ENCODE results near the gene COBL.

Gene COBL

GRCh38 chr7:51068401-51068800, 248.2 kb downstream of the COBL start:
- DNase-seq, result no peak

- no peak for DNase-seq
Observed at GRCh38 chr7:51067757-51068156, 248.9 kb downstream of the COBL start.

DNA sequence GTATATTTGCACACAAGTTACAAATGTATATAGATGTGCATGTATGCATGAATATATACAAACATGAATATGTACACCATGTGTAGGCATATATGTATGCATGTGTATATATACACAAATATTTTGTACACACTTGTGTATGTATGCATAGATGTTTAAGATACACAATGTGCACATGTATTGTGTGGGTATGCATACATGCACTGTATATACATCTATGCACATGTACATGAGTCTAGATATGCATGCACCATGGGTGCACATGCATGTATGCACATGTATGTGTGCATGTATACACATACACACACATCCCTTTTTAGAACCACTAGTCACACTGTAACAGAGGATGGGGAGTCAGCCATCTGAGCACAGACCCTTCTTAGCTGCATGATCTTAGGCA, 249.4 kb downstream of the COBL start:
- DNase-seq, result no peak

DNA sequence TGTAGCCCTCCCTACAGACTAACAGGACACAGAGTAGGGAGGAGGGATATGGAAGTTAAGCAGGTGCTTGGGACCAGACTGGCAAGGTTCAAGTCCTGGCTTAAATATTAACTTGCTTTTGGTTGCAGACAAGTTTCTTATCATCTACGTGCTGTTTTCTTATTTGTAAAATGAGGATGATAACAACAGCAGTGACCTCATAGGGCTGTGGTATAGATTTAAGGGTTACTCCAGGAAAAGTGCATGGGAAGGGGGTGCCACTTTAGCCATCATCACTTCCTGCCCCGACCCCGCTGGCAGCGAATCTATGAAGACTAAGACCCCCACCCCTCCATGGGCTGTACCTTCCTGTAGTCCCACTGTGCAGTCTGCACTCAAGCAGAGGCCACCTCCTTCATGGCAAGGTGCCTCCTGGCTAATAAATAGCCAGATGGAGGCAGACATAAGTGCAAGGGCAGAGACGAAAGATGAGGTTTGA, 250.2 kb downstream of the COBL start:
- DNase-seq, result no peak

GRCh38 chr7:51065766-51066165, 250.8 kb downstream of the COBL start:
- no peak for DNase-seq

GRCh38 chr7:51064688-51065087, 251.9 kb downstream of the COBL start:
- no peak for DNase-seq

- DNase-seq, result no peak
Observed at GRCh38 chr7:51062222-51062987, 254.2 kb downstream of the COBL start.

GRCh38 chr7:51060536-51060935, 256.1 kb downstream of the COBL start:
- DNase-seq, result no peak

DNA sequence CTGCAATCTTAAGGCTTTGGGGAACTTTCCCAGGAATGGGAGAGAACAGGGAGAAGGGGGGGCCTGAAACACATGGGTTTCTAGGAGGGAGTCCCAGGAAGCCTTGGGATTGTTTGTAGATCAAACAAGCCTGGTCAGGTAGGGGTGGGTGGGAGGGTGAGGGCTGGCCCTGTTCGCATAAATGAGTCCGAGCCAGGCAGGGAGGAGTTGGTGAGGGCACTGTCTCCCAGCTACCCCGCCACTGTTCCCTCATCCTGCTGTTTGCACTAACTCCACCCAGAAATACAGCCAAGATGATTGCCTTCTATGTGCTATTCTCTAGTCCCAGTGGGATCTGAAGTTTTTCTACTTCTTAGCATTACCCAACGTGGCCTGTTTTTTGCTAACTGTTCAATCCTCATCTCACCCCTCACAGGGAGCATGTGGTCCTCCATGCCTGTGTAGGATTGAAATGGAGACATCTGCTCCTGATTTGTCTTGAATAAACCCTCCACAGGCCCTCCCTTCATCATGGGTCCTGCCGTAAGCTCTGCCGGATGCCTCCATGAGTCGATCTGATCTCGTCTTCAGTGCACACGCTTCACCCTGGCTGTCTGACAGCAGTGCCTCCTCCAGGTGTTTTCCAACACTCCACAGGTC, 257.0 kb downstream of the COBL start:
- DNase-seq, result no peak

GRCh38 chr7:51058764-51059163, 257.8 kb downstream of the COBL start:
- DNase-seq, result no peak

- no peak for DNase-seq
Observed at GRCh38 chr7:51055039-51055840, 261.4 kb downstream of the COBL start.

DNA sequence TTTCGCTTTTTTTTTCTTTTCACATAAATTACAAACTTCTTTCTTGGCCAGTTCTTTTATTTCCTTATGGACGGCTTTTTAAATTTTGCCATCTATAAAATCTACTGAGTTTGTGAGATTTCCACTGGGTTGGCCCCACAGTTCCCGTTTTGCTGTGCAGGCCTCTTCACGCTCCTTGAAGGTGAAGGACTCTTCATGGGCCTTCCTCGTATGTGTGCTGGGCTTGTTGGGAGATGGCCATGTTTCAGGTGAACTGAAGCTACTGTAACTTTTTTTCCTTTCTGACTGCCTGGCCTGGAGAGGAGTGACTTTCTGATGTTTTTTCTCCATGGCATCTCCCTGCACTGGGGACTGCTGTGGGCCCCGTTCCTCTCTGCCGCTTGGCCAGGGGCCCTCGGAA, 262.4 kb downstream of the COBL start:
- no peak for DNase-seq

DNA sequence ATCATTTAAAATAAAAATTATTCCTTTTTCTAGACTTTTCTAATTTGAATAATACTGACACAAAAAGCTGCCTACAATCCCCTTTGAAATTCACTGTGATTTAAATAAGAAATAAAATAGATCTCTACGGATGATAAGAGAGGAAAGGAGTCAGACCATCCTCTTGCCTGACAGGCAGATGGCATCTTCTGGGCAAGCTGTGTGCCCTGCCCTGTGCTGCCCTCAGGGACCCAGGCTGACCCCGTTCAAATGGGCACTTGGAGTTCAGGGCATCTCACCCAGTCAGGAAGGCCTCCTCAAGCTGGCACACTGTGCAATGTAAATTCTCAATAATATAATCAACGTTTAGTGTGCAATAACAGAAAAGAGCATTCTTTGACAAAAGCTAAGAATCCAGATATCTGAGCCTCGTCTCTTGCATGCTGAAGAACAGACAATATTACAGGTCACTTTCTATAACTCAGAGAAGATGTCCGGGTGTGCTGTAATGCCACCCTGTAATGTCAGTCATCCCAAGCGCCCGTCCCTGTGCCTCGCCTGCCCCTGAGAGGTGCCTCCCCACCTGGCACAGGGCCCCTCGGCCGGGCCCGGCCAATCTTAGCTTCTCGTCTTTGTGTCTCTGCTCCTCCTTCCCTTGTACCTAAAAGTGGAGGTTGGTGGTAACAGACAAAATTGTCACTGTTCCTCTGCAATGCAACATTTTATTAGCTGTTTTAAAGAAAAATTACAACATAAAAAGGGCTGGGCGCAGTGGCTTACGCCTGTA, 263.3 kb downstream of the COBL start:
- DNase-seq, result no peak

DNA sequence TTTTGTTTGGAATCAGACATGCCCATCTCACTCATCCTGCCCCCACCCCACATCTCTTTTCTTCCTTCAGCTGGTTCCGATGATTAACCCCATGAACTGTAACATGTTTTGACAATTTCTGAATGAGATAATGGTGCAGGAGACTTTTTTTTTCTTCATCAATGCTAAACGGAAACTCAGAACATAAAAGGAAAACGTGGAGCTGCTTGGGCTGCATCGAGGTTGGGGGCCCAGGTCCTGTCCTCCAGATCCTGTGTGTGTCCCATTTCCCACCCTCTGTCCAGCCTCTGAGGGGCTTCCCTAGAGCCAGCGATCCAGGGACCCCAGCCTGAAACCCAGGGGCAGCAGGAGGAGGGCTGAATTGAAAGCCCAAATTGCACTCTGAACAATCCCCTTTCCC, 270.1 kb downstream of the COBL start:
- no peak for DNase-seq

- no peak for DNase-seq
Observed at GRCh38 chr7:51046103-51046466, 270.5 kb downstream of the COBL start.

GRCh38 chr7:51045319-51046102, 271.1 kb downstream of the COBL start:
- no peak for DNase-seq

DNA sequence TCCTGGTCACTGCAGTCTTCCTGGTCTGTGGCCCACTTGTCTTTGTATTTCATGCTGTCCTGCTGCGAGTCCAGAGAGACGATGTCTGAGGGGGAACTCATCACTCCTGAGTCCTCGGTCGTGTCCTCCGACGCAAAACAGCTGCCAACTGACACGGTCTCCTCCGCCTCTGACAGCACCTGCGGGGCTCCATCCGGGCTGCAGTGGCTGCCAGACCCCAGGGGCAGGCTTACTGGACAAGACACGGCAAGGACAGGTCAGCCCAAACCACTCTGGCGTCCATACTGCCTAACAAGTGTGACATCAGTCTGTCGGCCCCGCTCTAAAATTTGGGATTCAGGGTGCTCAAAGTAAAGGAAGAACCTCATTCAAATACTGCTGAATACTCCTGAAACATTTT, 273.1 kb downstream of the COBL start:
- DNase-seq, result no peak

DNA sequence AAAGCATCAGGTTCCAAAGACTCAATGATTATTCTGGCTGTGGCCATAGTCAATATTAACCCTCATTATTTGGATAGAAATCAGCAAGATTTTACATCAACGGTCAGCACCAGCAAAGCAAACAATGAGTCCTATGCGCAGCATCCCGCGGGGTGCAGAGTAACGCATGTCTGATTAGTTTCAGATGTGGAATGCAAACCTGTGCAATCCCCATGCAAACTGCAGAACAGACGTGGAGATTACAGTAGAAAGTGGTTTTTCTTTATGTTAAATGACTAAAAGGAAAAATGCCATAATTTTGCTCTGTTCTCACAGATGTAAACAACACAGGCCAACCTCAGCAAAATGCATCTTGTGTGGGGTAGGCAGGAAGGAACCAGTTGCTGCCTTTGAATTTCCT, 275.8 kb downstream of the COBL start:
- DNase-seq, result no peak

DNA sequence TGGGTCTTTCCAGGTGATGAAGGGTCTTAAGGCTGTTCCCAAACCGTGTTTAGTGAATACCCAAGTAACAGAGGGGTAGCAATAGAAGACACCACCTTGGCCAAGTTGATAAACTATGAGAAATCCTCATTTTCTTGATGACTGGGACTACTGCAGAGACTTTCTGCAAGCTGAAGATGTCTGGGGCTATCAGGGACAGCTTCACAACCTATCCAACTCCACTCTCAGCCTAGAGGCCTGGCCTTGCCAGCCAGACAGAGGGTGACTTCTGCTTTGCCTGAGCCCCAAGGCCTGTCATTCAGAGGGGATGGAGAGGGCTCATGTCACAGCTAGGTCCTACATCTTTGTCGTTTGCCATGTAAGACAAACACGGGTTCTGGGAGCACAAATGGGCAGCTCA, 278.0 kb downstream of the COBL start:
- no peak for DNase-seq

DNA sequence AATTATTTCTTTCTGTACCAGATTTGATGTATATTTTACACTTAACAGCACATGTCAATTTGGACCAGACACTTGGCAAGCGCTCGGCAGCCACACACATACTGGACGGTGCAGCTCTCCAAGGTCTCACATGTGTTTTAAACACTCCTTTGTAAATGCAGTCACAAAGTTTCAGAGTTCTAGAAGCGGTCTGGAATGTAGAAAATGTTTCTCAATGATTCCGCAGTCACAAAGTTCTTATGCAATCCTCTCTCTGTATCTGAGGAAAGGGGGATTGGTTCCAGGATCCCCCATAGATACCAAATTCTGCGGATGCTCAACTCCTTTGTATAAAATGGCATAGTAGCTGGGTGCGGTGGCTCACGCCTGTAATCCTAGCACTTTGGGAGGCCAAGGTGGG, 280.9 kb downstream of the COBL start:
- DNase-seq, result no peak

- DNase-seq, result no peak
Observed at GRCh38 chr7:51034521-51035264, 281.9 kb downstream of the COBL start.

All from NCI-H524 treated with DMSO at 0.1 percent for 48 hours (cell line).